Islet of Langerhans (tissue), 1 donor: Measurements from ENCODE around the gene CACNA1C.

Experiments used
- FAIRE-seq: peaks from one replicate; lab custom pipeline; 2011; peaks lifted over from hg19 to GRCh38; lab: Jason Lieb, UNC

The CACNA1C gene

GRCh38 chr12:2649201-2650030, 596.6 kb downstream of the CACNA1C start:
- FAIRE-seq, result no peak

GRCh38 chr12:2650261-2651067, 597.7 kb downstream of the CACNA1C start:
- no peak for FAIRE-seq

GRCh38 chr12:2651068-2651965, 598.5 kb downstream of the CACNA1C start:
- no peak for FAIRE-seq

GRCh38 chr12:2652011-2652400, 599.2 kb downstream of the CACNA1C start:
- FAIRE-seq, result no peak

GRCh38 chr12:2652401-2653081, 599.8 kb downstream of the CACNA1C start:
- FAIRE-seq, result no peak

- no peak for FAIRE-seq
Observed at GRCh38 chr12:2653461-2653965, 600.7 kb downstream of the CACNA1C start.

- FAIRE-seq, result no peak
Observed at GRCh38 chr12:2654311-2654710, 601.5 kb downstream of the CACNA1C start.

GRCh38 chr12:2654741-2655140, 602.0 kb downstream of the CACNA1C start:
- FAIRE-seq, result no peak

- FAIRE-seq, result no peak
Observed at GRCh38 chr12:2662524-2662923, 609.7 kb downstream of the CACNA1C start.

- FAIRE-seq, result no peak
Observed at GRCh38 chr12:2664721-2665577, 612.2 kb downstream of the CACNA1C start.

- no peak for FAIRE-seq
Observed at GRCh38 chr12:2666411-2666810, 613.6 kb downstream of the CACNA1C start.

GRCh38 chr12:2666846-2667245, 614.1 kb downstream of the CACNA1C start:
- no peak for FAIRE-seq

- no peak for FAIRE-seq
Observed at GRCh38 chr12:2667716-2668440, 615.1 kb downstream of the CACNA1C start.

GRCh38 chr12:2668816-2669215, 616.0 kb downstream of the CACNA1C start:
- no peak for FAIRE-seq

- no peak for FAIRE-seq
Observed at GRCh38 chr12:2669560-2669959, 616.8 kb downstream of the CACNA1C start.

- no peak for FAIRE-seq
Observed at GRCh38 chr12:2672863-2673262, 620.1 kb downstream of the CACNA1C start.

GRCh38 chr12:2673966-2674810, 621.4 kb downstream of the CACNA1C start:
- FAIRE-seq, result no peak

GRCh38 chr12:2675776-2676175, 623.0 kb downstream of the CACNA1C start:
- FAIRE-seq, result no peak
